NCI-H2081 (cell line): ENCODE results near the gene MYL2.

Experiments
- DNase-seq, 2 experiments: peaks; one replicate each; lab custom pipeline; 2025; lab: John Stamatoyannopoulos, UW

The MYL2 gene

DNA sequence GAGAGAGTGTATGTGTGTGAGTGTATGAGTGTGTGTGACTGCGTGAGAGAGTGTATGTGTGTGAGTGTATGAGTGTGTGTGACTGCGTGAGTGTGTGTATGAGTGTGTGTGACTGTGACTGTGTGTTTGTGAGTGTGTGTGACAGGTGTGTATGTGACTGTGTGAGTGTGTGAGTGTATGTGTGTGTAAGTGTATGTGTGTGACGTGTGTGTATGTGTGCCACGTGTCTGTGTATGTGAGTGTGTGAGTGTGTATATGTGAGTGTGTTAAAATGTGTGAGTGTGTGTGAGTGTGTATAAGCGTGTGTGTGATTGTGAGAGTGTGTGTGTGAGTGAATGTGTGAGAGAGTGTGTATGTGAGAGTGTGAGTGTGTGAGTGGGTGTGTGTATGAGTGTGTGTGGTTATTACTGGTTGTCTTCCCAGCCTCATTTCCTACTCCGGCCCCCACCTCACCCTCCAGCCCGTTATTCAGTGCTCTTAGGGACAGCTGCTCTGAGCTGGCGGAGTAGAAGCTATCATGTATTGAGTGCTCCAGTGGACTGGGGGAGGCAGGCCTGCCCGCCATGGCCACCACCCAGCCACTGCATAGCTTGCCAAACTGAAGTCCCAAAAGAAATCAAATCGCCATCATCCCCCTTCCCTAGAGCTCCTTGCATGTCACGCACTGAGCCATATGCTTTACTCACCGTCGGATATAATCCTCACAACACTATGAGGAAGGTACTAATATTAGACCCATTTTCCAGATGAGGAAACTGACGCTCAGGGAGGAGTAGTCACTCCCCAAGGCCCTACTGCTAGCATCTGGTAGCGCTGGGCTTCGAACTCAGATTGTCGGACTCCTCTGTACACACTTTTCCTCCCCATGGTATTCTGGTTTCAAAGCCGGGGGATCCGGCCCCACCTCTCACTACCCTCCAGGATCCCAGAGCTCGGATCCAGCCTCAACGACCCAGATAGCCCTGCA lies 10.3 kb upstream of the MYL2 start:
- DNase-seq: no peak

DNA sequence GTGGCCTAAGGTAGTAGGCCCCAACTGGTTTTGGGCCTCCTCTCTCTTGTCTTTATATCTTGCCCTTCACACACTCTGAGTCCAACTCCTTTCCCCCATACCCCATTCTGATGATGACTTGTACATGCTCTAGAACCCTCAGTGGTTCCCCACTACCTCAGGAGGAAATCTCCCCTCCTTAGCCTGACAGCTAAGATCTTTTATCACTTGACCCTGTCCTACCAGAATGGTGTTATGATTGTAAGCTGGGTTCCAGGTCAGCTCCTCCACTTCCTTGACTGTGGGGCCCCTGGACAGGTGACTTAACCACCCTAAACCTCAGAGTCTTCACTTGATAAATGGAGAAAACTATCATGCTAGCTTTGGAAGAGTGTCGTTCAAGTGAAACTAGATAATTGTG lies 9.4 kb upstream of the MYL2 start:
- no peak for DNase-seq

DNA sequence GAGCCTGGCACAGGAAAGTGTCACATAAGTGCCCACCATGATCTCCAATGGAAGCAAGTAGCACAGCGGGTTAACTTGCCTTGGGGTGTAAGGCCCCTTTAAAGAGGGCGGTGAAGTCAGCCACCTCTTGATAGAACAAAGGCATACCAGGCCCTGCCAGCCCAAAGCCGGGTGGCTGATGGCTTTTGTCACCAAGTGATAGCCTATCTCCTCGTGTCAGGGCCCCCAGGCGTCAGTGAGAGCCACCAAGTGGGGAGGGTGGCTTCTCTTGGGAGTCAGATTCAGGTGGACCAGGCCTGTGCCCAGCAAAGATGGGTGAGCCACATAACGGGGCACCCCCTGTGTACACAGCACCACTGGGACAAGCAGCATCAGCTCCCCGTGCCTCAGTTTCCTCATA lies 8.3 kb upstream of the MYL2 start:
- DNase-seq: no peak

GRCh38 chr12:110927546-110927945 lies 7.2 kb upstream of the MYL2 start:
- DNase-seq: no peak

DNA sequence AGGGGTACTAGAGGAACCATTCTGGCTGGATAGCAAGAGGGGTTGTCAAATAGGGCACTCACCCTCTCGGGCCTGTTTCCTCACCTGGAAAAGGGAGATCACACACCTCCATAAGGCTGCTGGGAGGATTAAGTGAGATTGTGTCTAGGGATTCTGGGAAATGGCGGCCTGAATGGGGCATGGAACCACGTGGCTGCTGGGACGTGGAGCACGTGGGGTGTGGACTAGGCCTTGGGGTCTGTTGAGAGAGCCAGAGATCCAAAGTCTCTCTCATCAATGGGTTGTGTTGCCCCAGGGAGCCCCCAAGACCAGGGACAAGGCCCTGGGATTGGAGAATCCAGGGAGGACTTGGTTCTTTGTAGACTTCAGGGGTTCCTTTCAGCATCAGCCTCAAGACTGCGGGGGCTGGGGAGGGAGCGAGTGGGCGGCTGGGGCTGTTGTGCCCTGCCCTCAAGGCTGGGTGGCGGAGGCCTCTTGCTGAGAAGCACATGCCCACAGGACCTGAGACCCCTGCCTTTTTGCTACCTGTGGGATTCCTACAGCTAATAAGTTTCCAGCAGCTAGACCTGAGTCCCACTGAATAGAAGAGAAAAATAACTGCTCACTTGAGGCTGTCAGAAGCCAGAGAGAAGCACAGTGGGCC lies 3.4 kb upstream of the MYL2 start:
- DNase-seq: no peak

DNA sequence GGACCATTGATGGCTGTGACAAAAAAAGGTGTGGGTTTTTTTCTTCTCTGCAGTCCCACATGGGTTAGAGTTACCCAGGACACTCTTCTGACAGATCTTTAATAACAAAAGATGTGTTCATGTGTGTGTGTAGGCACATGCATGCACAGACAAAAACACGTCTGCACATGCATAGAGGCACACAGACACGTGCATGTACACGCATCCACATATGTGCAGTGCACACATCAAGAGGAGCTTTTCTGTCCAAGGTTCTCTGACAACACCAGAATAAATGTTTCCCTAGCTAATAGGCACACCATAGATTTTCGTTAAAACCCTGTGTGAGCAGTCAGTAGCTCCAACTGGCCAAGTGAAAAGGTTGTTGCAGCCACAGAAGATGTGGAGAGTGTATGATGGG lies 2.8 kb upstream of the MYL2 start:
- DNase-seq: no peak

DNA sequence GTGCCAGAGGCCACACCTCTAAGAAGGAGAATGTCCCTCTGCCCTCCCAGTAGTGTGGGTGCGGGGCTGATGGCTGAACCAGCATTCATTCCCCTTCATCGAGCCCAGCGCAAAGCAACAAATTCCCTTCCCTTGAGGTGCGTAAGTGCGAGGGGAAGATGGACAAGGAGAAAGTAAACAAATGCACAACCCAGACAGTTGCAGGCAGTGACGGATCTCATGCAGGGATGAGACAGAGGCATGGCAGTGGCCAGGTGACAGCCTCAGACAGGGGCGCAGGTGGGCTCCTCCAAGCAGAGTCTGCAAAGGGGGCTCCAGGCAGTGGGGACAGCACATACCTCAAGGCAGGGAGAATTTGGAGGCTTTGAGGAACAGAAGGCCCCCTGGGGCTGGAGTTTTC lies 2.3 kb upstream of the MYL2 start:
- no peak for DNase-seq

DNA sequence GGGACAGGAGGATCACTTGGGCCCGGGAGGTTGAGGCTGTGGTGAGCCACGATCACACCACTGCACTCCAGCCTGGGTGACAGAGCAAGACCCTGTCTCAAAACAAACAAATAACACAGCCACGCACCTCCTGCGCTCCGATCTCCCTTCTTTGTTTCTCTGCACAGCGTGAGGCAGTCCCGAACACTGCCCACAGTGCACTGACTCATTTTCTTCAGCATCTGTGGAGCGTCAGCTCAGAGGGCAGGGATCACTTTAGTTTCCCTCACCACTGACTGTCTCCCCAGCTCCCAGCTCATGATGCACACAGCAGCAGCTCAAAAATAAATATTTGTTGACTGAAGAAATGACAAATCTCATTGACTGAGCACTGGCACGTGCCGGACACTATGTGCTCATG lies 883 bp upstream of the MYL2 start:
- no peak for DNase-seq

DNA sequence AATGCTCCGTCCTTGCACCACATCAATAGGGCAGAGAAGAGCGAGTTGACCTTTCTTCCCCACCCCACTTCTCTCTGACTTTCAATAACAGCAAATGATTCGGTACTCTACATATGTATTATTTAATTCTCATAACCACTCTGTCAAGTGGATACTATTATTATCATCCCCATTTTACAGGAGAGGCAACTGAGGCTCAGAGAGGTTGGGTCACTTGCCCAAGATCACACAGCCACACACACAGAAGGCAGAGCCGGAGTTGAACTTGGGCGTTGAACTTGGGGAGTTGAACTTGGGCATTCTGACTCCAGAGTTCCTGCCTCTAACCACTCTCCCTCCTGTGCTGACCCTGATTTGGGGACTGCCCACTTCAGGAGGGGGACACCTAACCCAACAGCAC lies 659 bp downstream of the MYL2 start:
- DNase-seq: no peak

GRCh38 chr12:110917961-110918360 lies 2.4 kb downstream of the MYL2 start:
- no peak for DNase-seq

GRCh38 chr12:110917467-110917866 lies 2.9 kb downstream of the MYL2 start:
- DNase-seq: no peak

- DNase-seq: no peak
These were observed 4.0 kb downstream of the MYL2 start for GRCh38 chr12:110916295-110916875.

- DNase-seq: no peak
These were observed 7.0 kb downstream of the MYL2 start for GRCh38 chr12:110913119-110914056.

DNA sequence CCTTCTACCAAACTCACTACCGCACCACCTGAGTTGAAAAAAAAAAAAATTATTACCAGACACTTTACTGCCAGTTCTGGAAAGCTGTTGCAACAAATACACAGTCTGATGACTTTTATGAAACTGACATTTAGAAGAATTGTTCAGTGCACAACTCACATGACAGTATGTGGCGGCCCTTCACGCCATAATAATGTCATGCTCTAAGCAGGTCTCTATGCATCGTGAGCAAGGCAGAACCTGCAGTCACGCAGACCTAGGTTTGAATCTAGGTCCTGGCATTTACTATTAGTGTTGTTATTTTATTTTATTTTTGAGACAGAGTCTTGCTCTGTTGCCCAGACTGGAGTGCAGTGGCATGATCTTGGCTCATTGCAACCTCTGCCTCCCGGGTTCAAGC lies 8.1 kb downstream of the MYL2 start:
- no peak for DNase-seq

DNA sequence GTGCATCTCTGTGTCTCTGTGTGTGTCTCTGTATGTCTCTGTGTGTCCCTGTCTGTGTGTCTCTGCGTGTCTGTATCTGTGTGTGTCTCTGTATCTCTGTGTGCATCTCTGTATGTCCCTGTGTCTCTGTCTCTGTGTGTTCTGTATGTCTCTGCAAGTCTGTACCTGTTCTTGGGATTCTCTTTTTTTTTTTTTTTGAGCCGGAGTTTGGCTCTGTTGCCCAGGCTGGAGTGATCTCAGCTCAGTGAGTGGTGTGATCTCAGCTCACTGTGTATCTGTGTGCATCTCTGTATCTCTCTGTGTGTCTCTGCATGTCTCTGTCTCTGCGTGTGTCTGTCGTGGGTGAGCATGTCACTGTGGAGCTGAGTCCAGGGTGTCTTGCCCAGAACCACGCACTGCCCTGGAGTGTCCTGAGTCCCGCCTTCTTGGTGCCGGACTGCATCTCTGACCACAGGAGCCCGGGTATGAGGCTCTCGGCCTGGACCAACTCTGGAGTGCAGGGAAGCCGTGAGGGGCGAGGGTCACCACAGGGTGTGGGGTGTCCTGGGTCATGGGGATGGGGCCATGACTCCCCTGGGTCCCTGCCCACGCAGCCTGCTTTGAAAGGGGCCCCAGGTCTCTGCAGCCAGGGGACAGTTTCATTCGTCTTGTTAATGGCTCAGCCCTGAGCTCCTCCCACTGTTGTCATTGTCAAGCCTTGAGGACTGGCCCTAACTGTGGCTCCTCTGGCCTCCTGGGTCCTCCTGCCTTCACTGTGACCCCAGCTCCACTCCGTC lies 11.8 kb downstream of the MYL2 start:
- DNase-seq: no peak

DNA sequence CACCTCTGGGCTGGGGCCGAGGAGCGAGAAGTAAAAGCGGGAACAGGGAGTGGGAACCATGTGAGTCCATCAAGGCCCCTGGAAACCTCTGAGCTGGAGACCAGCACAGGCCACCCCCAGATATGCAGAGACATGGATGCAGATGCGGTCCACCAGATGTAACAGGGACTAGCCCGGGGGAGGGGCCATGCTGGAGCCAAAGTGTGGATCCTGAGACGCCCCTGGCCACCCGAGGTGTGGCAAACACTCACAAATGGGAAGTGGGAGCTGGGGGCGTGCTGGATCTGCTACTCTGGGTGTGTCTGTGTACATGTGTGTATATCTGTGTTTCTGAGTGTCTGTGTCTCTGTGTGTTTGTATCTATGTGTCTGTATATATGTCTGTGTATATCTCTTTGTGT lies 12.8 kb downstream of the MYL2 start:
- no peak for DNase-seq

DNA sequence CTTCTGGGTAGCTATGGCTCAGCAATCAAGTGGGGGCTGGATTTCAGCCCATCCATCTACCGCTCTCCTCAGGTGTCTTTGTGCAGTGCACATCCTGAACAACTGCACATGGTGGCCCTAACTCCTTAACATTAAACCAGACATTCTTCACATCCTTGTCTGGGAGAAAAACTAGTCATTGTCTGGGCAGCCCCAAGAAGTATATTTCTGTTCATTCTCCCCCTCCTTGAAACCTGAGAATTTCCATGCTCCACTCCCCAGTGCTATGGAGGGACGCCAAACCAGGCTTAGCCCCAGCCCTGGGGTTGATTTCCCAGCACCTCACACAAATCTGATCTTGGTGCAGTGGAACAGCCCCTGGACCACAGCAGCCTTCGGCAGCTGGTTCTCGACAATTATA lies 13.4 kb downstream of the MYL2 start:
- DNase-seq: no peak

GRCh38 chr12:110906516-110906915 lies 13.9 kb downstream of the MYL2 start:
- DNase-seq: no peak

DNA sequence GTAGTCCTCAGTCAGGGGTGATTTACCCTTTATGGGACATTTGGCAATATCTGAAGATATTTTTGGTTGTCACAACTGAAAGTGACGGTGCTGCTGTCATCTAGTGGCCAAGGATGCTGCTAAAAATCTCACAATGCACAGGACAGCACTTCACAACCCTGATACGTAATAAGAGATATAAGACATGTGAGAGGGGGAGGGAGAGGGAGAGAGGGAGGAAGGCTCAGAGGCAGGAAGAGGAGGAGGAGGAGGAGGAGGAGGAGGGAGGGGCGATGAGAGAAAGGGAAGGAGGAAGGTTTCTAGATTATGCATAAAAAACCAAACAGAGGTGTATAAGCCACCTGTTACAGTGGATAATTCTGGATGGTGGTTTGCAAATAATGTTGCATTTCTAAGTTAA lies 14.3 kb downstream of the MYL2 start:
- no peak for DNase-seq

- DNase-seq: no peak
These were observed 16.9 kb downstream of the MYL2 start for GRCh38 chr12:110903511-110903910.

GRCh38 chr12:110901401-110901800 lies 19.0 kb downstream of the MYL2 start:
- no peak for DNase-seq
